Colon (tissue), 2 donors: Measurements from ENCODE around the gene RBMY1E.
"Not testable (repeated sequence)": the region's sequence is repeated elsewhere in the genome, so short reads cannot be mapped to it uniquely, and the experiment has no call there.

Source experiments
- FAIRE-seq: peaks from 2 replicates; lab custom pipeline; 2012; peaks lifted over from hg19 to GRCh38; lab: Jason Lieb, UNC
- donor health status: control.
- donor health status: control.

Gene RBMY1E

DNA sequence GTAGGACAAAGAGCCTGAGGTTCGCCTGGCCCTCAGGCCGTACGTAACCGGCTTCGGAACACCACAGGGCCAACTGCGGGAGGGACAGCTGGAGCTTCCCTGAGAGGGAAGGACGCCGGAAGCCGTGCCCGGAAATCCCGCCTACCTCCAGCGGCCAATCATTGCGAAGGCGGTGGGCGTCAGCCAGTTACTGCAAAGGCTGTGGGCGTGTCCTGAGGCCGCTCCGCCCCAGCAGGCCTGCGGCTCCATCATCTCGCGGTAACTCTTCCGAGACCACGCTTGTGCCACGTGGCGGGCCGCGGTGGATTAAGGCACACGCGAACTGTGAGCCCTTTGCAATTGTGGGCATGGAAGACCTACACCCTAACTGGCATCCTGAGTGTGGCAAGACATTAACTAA lies at the start of gene RBMY1E:
TSS of gene RBMY1E (minus strand) at position 101 of the 400 bp plus-strand sequence. CDS start 1,978 bp downstream, outside the sequence.
- FAIRE-seq: not testable (repeated sequence)

- not testable (repeated sequence) for FAIRE-seq
Measured at GRCh38 chrY:21894426-21894825, 23.4 kb downstream of the RBMY1E start, which contains the start of gene RBMY1D. Gene RBMY1D (minus strand): TSS chrY:21894526. CDS start chrY:21892513, 2,013 bp downstream.

DNA sequence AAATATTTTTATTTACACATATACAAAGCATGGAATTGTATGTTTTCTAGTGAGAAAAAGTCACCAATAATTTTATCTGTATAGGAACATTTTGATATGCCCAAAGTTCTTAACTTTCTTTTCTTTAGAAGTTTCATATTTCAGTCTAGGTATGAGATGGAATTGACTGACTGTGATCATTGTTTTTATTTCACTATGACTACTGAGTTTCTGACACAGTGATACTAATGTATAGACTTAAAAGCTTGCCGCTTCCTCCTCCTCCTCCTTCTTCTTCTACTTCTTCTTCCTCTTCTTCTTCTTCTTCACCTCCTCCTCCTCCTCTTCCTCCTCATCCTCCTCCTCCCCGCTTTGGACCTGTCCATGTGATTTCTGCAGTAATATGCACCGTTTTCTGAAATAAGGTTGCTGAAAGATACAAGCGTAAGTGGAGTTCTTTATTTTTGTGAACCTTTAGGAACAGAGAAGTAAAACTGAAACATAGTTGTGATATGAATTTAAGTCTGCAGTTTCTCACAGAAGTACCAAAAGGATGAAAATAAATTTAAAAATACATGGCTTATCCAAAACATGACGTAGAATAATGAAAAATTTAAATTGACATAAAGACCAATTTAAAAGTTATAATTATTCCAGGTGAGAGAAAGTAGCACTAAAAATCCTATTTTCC lies 48.3 kb downstream of the RBMY1E start:
- not testable (repeated sequence) for FAIRE-seq
